IMR-90 (cell line): Measurements from ENCODE around the gene A3GALT2. TPM values are rescaled to one million over a fixed set of nuclear protein-coding genes. Genes with fewer than 3 reads are reported as not detected.

ENCODE experiments used
- ATAC-seq: fragments of 200-7000 bp; cut with Tn5 transposase; 2 replicates; pipeline ENCODE4 v1.9.1; 2020; ENCODE audit warnings: low read depth, mild to moderate bottlenecking, moderate library complexity
- BruUV-seq: library from RNA; stranded (reverse); fragments of 400-500 nt; replicated peaks from 2 replicates; lab custom pipeline; 2021; lab: Mats Ljungman, UMichigan
- CTCF ChIA-PET: fragments of 300-600 bp; formaldehyde crosslinking; extraction: SDS; loops from one replicate; lab custom pipeline; 2021; ENCODE audit warnings: antibody characterized with exemption; lab: Yijun Ruan, JAX
- POLR2A ChIA-PET: fragments of 300-600 bp; sonication (Branson Sonifier 250); formaldehyde crosslinking; loops from one replicate; lab custom pipeline; 2022; ENCODE audit warnings: antibody characterized with exemption; ENCODE audit not compliant: unreplicated experiment; lab: Charles Lee
- DNase-seq: peaks from one replicate; pipeline ENCODE4 v3.0.0; 2013
- H2AFZ ChIP-seq: replicated peaks from 2 replicates; pipeline ENCODE3; 2013; ENCODE audit warnings: low read length, mild to moderate bottlenecking; ENCODE audit not compliant: poor library complexity
- H2AK5ac ChIP-seq: 2 replicates; pipeline ENCODE4 v1.6.1; 2013; ENCODE audit warnings: low read depth, low read length, inconsistent platforms
- H2AK9ac ChIP-seq: replicated peaks from 2 replicates; pipeline ENCODE3; 2013; ENCODE audit warnings: mild to moderate bottlenecking, low read depth, low read length, moderate library complexity; ENCODE audit not compliant: poor library complexity
- H2BK120ac ChIP-seq: 2 replicates; pipeline ENCODE4 v1.6.1; 2013; ENCODE audit warnings: low read depth, low read length, inconsistent platforms
- H2BK15ac ChIP-seq: 3 replicates; pipeline ENCODE4 v1.6.1; 2013; ENCODE audit warnings: low read depth, low read length, inconsistent platforms
- H2BK20ac ChIP-seq: 2 replicates; pipeline ENCODE4 v1.6.1; 2013; ENCODE audit warnings: low read depth, mild to moderate bottlenecking, inconsistent platforms, low read length, moderate library complexity
- H2BK5ac ChIP-seq: 2 replicates; pipeline ENCODE4 v1.6.1; 2013; ENCODE audit warnings: mild to moderate bottlenecking, low read depth, low read length, inconsistent platforms; ENCODE audit not compliant: poor library complexity, severe bottlenecking
- H3K14ac ChIP-seq: replicated peaks from 2 replicates; pipeline ENCODE4 v1.6.1; 2013; ENCODE audit warnings: low read depth, low read length, inconsistent platforms
- H3K18ac ChIP-seq: 2 replicates; pipeline ENCODE4 v1.6.1; 2013; ENCODE audit warnings: low read depth, low read length, control low read depth
- H3K23ac ChIP-seq: 2 replicates; pipeline ENCODE4 v1.6.1; 2013; ENCODE audit warnings: low read depth, low read length, inconsistent platforms
- H3K27ac ChIP-seq: 2 replicates; pipeline ENCODE4 v1.5.1; 2013; ENCODE audit warnings: mild to moderate bottlenecking, control low read depth, low read length; ENCODE audit not compliant: insufficient read depth
- H3K27me3 ChIP-seq: 2 replicates; pipeline ENCODE4 v1.6.1; 2013; ENCODE audit warnings: low read length; ENCODE audit not compliant: control insufficient read depth, insufficient read depth
- H3K36me3 ChIP-seq: 2 replicates; pipeline ENCODE4 v1.6.1; 2013; ENCODE audit warnings: low read length, mixed read lengths; ENCODE audit not compliant: control insufficient read depth, insufficient read depth
- H3K4ac ChIP-seq: 2 replicates; pipeline ENCODE4 v1.6.1; 2013; ENCODE audit warnings: low read depth, low read length, inconsistent platforms
- H3K4me1 ChIP-seq: 2 replicates; pipeline ENCODE4 v1.6.1; 2013; ENCODE audit warnings: low read length, mixed read lengths; ENCODE audit not compliant: control insufficient read depth, insufficient read depth
- H3K4me2 ChIP-seq: 2 replicates; pipeline ENCODE4 v1.6.1; 2013; ENCODE audit warnings: low read depth, mild to moderate bottlenecking, control low read depth, low read length, moderate library complexity
- H3K4me3 ChIP-seq: 2 replicates; pipeline ENCODE4 v1.5.1; 2013; ENCODE audit warnings: low read depth, mild to moderate bottlenecking, control low read depth, low read length, moderate library complexity; ENCODE audit not compliant: insufficient read depth
- H3K56ac ChIP-seq: 2 replicates; pipeline ENCODE4 v1.6.1; 2013; ENCODE audit warnings: low read length, inconsistent platforms; ENCODE audit not compliant: insufficient read depth; ENCODE audit errors: extremely low read depth
- H3K79me1 ChIP-seq, 2 experiments: 2 replicates each; pipeline ENCODE4 v1.6.1; 2013; ENCODE audit warnings: low read length in 2 of 2, inconsistent platforms in 1 of 2, low read depth in 1 of 2
- H3K9ac ChIP-seq: 2 replicates; pipeline ENCODE4 v1.6.1; 2013; ENCODE audit warnings: low read depth, low read length, control low read depth
- H3K9me1 ChIP-seq: 2 replicates; pipeline ENCODE4 v1.6.1; 2013; ENCODE audit warnings: low read length, inconsistent platforms; ENCODE audit not compliant: insufficient read depth
- H3K9me3 ChIP-seq: 2 replicates; pipeline ENCODE4 v1.6.1; 2013; ENCODE audit warnings: low read length; ENCODE audit not compliant: control insufficient read depth, insufficient read depth
- H4K20me1 ChIP-seq: 2 replicates; pipeline ENCODE4 v1.6.1; 2013; ENCODE audit warnings: low read length, inconsistent platforms; ENCODE audit not compliant: insufficient read depth
- H4K5ac ChIP-seq: 2 replicates; pipeline ENCODE4 v1.6.1; 2013; ENCODE audit warnings: mild to moderate bottlenecking, low read depth, low read length, control low read depth
- H4K8ac ChIP-seq, 2 experiments: 2 replicates each; pipeline ENCODE4 v1.6.1; 2013; ENCODE audit warnings: low read depth in 2 of 2, low read length in 2 of 2, control low read depth in 1 of 2, inconsistent platforms in 1 of 2
- H4K91ac ChIP-seq: 2 replicates; pipeline ENCODE4 v1.6.1; 2013; ENCODE audit warnings: low read depth, low read length, inconsistent platforms; ENCODE audit not compliant: insufficient read depth
- BHLHE40 ChIP-seq: fragments of 150-350 bp; IDR thresholded peaks from 2 replicates; pipeline ENCODE4 v1.6.1; 2016; ENCODE audit warnings: mild to moderate bottlenecking, low read depth, low read length
- CTCF ChIP-seq: conservative IDR thresholded peaks from 2 replicates; pipeline ENCODE4 v1.5.1; 2012; ENCODE audit warnings: mild to moderate bottlenecking, low read depth, low read length, improper control_type of control experiment
- MAZ ChIP-seq: IDR thresholded peaks from 2 replicates; pipeline ENCODE4 v1.6.1; 2012; ENCODE audit warnings: low read depth, mild to moderate bottlenecking, low read length, improper control_type of control experiment, moderate library complexity, borderline replicate concordance
- RCOR1 ChIP-seq: IDR thresholded peaks from 2 replicates; pipeline ENCODE4 v1.6.1; 2012; ENCODE audit warnings: mild to moderate bottlenecking, low read length, improper control_type of control experiment; ENCODE audit not compliant: insufficient replicate concordance
- USF2 ChIP-seq: fragments of 150-350 bp; IDR thresholded peaks from 2 replicates; pipeline ENCODE4 v1.6.1; 2017; ENCODE audit warnings: mild to moderate bottlenecking, antibody characterized with exemption, low read length, low read depth
- WGBS, 2 experiments: methylation state at CpG; one replicate each; pipeline versions ENCODE4 v1.1.5 to v1.1.7; 2013; ENCODE audit warnings: missing lambda C conversion rate in 2 of 2; ENCODE audit not compliant: insufficient read length in 1 of 2; ENCODE audit errors: extremely low coverage in 2 of 2; 5-methylcytosine and 5-hydroxymethylcytosine counted together
- dilution Hi-C: fragments of 300-500 bp; cut with HindIII; formaldehyde crosslinking; loops from one replicate; pipeline ENCODE4 v1.14.3; 2018; ENCODE audit warnings: low sequenced_read_pairs; ENCODE audit not compliant: unreplicated experiment
- in situ Hi-C: fragments of 300-500 bp; cut with MboI; formaldehyde crosslinking; loops from 3 replicates; pipeline ENCODE4 v1.14.3; 2019; ENCODE audit warnings: low sequenced_read_pairs, inconsistent platforms, mixed read lengths
- intact Hi-C: fragments of 100-400 bp; cut with micrococcal nuclease; formaldehyde crosslinking; loops from 2 replicates; pipeline ENCODE4 v1.10.0; 2022
- polyA plus RNA-seq, 3 experiments: library from polyadenylated mRNA; depleted of rRNA; stranded (reverse); fragments of >200 nt; gene quantifications; 2 replicates each; pipeline ENCODE4 v1.2.3, GENCODE V29; 2012; ENCODE audit warnings: low replicate concordance in 1 of 3
- total RNA-seq: library from RNA; depleted of rRNA; stranded (reverse); fragments of >200 nt; gene quantifications from 2 replicates; pipeline ENCODE4 v1.2.3, GENCODE V29; 2012

Gene A3GALT2
- total and polyA plus RNA-seq, 2 of the 4 experiments (the other 2 are of a cell fraction) = not detected

GRCh38 chr1:33365560-33365997 is 44.7 kb upstream of the A3GALT2 start:
- no CpG with 5 or more reads among the region's 9 CpGs for WGBS, 2 experiments
- TF ChIP-seq MAZ (peak; percentile 12; the same call in 1 of the 2 replicates), RCOR1 (peak; percentile 20), USF2 (peak; percentile 58; the same call in 1 of the 2 replicates), BHLHE40 (peak; percentile 19; the same call in 1 of the 2 replicates), CTCF (no peak)
- BruUV-seq = no TSS peak
- H4K5ac ChIP-seq = peak overlapping the region; percentile 56
- intact Hi-C loops = loop anchor here (2.0 to 10.0 kb wide), 4 partner anchors 38 to 271 kb away; no protein-coding TSS in a partner anchor
- ATAC-seq (peak; percentile 45), DNase-seq (peak; percentile 66)
- H4K20me1 ChIP-seq = no peaks in the 10 kb centered on the region
- peak overlapping the region; percentile 38 for H3K56ac ChIP-seq
- peak overlapping the region; percentile 89 for H2BK120ac ChIP-seq
- dilution Hi-C loops = no loop called here
- H3K27ac ChIP-seq = peak overlapping the region; percentile 64
- peak overlapping the region; percentile 64 for H3K4ac ChIP-seq
- H3K4me1 ChIP-seq = peaks cover 31% of the 10 kb centered on the region
- H2BK5ac ChIP-seq = peak overlapping the region; percentile 27
- peaks cover 5% of the 10 kb centered on the region; the same call in 1 of the 2 replicates for H3K36me3 ChIP-seq
- peak overlapping the region; percentile 60 for H3K18ac ChIP-seq
- peaks cover 4 to 14% of the 10 kb centered on the region in 2 experiments; a peak in 2 of 4 replicates for H3K79me1 ChIP-seq
- H3K27me3 ChIP-seq = no peaks in the 10 kb centered on the region
- H3K14ac ChIP-seq = peak overlapping the region; percentile 53
- POLR2A ChIA-PET = interaction anchor here (0.6 kb wide), 1 partner anchor 14 kb away, joined by 3 read pairs; no protein-coding TSS in a partner anchor
- H4K91ac ChIP-seq = peak overlapping the region; percentile 91
- no peaks in the 10 kb centered on the region for H3K9me3 ChIP-seq
- peak overlapping the region; percentile 84 to 96 for H4K8ac ChIP-seq
- peak overlapping the region; percentile 68 for H2AFZ ChIP-seq
- H3K23ac ChIP-seq = peak overlapping the region; percentile 33
- H3K9ac ChIP-seq = peak overlapping the region; percentile 43; the same call in 1 of the 2 replicates
- H3K9me1 ChIP-seq = peaks cover 19% of the 10 kb centered on the region
- H2BK20ac ChIP-seq = peak overlapping the region; percentile 84
- in situ Hi-C loops = loop anchor here (5.0 kb wide), 2 partner anchors 68 to 92 kb away; no protein-coding TSS in a partner anchor
- peak overlapping the region; percentile 88 for H2AK5ac ChIP-seq
- H3K4me2 ChIP-seq = peak overlapping the region; percentile 44
- H2BK15ac ChIP-seq = peak overlapping the region; percentile 94; the same call in 2 of the 3 replicates
- CTCF ChIA-PET = interaction anchor here (1.0 to 3.2 kb wide), 3 partner anchors 70 to 90 kb away, joined by 5 to 12 read pairs (median 7); no protein-coding TSS in a partner anchor
- H3K4me3 ChIP-seq = no peak overlapping the region
- peak overlapping the region; percentile 21 for H2AK9ac ChIP-seq
